ENCODE results near the gene MAPK14.

Gene MAPK14

GRCh38 chr6:36132246-36132895 is 104.8 kb downstream of the MAPK14 start:
- no peak for DNase-seq (ENCODE audit: extremely low read depth in 1 of 2, low read depth in 1 of 2)

DNA sequence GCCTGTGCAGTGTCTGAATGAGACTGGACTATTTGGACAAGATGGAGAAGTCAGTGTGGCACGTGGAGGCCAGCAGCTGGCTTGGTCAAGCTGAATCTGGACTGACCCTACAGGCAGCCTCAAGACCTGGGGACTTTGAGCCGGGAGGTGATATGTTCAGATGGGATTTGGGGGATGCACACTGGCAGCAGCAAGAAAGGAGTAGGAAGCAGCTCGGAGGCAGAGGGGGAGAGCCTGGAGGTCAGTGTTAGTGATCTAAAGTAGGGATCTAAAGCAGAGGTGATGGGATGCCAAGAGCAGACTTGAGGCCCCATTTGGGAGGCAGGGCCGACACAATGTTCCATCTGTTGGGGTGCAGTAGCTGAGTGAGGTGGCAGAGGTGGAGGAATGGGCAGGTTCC is 105.5 kb downstream of the MAPK14 start:
- no peak for DNase-seq (ENCODE audit: extremely low read depth in 1 of 2, low read depth in 1 of 2)

DNA sequence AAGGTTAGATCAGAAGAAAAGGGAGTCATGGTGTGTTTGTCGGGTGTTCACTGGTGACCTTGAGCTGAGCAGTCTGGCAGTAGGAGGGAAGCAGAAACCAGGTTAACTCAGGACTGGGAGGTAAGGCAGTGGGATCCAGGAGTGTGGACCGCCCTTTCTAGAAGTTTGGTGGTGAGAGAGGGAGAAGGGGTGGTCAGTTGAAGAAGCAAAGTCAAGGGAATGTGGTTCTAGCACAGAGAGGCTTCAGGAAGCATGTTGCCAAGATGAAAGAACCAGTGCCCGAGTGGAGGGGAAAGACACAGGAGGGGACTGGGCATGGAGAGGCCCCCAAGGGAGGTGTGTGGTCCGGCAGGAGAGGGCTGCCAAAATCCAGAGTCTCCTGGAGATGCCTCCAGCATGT is 106.3 kb downstream of the MAPK14 start:
- no peak for DNase-seq (ENCODE audit: extremely low read depth in 1 of 2, low read depth in 1 of 2)

GRCh38 chr6:36135053-36135731 is 107.6 kb downstream of the MAPK14 start:
- DNase-seq (ENCODE audit: extremely low read depth in 1 of 2, low read depth in 1 of 2): no peak

DNA sequence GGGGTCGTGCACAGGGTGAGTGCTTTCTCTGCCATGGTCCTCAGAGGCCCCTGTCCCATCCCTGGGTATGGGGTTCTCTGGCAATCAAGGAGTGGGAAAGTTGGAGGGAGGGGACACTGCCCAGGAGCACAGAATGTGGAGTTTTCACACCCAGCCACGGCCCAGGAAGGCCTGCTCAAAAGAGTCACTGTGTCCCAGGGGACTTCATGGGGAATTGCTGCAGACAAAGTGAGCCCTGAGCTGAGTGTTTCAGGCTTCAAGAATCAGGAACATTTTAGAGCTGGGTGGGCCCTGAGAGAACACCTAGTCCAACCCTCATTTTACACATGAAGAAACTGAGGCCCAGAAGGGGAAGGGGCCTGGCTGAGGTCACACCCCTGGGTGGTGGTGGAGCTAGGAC is 108.4 kb downstream of the MAPK14 start:
- no peak for DNase-seq (ENCODE audit: extremely low read depth in 1 of 2, low read depth in 1 of 2)

DNA sequence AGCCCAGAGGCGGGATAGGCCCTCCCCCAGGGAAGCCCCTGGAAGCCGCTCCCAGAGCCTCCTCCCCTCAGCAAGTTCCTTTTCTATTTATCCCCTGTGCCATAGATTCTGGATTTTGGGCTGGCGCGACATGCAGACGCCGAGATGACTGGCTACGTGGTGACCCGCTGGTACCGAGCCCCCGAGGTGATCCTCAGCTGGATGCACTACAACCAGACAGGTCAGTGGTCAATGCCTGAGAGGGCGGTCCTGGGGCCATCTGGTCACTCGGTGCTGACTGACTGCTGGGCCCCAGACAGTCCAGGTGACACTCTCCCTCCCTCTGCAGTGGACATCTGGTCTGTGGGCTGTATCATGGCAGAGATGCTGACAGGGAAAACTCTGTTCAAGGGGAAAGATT is 108.9 kb downstream of the MAPK14 start:
- DNase-seq (ENCODE audit: extremely low read depth in 1 of 2, low read depth in 1 of 2): no peak

DNA sequence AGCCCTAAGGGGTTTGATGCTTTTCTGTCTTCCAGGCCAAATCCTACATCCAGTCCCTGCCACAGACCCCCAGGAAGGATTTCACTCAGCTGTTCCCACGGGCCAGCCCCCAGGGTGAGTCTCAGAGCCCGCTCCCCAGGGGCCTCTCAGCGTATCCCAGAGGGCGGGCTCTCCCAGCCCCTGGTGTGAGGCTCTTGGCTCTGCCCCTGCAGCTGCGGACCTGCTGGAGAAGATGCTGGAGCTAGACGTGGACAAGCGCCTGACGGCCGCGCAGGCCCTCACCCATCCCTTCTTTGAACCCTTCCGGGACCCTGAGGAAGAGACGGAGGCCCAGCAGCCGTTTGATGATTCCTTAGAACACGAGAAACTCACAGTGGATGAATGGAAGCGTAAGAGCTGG is 111.1 kb downstream of the MAPK14 start:
- no peak for DNase-seq (ENCODE audit: extremely low read depth in 1 of 2, low read depth in 1 of 2)

GRCh38 chr6:36139431-36139830 is 111.8 kb downstream of the MAPK14 start:
- no peak for DNase-seq (ENCODE audit: extremely low read depth in 1 of 2, low read depth in 1 of 2)

DNA sequence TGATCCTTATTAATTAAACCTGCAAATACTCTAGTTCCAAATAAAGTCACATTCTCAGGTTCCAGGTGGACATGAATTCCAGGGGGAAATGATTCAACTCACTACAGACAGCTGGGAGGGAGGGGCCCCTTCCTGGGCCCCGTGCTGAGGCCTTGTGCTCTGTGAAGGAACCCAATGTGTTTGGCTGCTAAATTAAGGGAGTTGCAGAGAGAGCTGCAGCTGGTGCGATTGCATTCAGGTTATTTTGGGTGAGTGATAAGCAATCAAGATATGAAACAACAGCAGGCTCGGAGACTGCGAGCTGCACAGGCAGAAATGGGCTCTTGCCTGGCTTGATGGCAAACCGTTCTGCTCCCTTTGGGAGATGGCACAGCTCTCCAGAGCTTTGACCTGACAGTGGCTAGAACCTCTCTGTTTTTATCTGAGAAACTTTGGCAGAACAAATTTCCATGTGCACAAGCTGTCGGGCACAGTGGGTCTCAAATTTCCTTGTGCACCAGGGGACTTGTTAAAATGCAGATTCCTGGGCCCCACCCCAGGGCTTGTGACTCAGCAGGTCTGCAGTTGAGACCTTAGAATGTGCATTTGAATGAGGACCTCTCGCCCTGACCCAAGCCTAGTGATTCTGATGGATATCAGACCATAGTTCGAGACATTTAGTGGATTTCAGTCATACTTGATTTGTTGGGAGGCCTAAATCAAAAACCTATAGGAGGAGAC is 112.5 kb downstream of the MAPK14 start:
- no peak for DNase-seq (ENCODE audit: extremely low read depth in 1 of 2, low read depth in 1 of 2)

DNA sequence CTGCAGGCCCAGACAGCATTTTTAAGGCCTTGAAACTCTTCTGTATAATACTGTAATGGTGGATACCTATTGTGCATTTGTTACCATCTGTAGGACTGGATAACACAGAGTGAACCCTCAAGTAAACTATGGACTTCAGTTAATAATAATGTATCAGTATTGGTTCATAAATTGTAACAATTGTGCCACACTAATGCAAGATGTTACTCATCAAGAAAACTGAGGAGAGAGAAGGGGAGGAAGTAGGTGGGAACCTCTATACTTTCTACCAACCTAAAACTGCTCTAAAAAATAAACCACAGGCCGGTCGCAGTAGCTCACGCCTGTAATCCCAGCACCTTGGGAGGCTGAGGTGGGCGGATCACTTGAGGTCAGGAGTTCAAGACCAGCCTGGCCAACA is 113.5 kb downstream of the MAPK14 start:
- DNase-seq (ENCODE audit: extremely low read depth in 1 of 2, low read depth in 1 of 2): no peak

GRCh38 chr6:36141961-36142360 is 114.4 kb downstream of the MAPK14 start:
- no peak for DNase-seq (ENCODE audit: extremely low read depth in 1 of 2, low read depth in 1 of 2)

- no peak for DNase-seq (ENCODE audit: extremely low read depth in 1 of 2, low read depth in 1 of 2)
Observed at GRCh38 chr6:36142971-36143838, 115.6 kb downstream of the MAPK14 start.

GRCh38 chr6:36145495-36145894 is 117.9 kb downstream of the MAPK14 start:
- no peak for DNase-seq (ENCODE audit: extremely low read depth in 1 of 2, low read depth in 1 of 2)

DNA sequence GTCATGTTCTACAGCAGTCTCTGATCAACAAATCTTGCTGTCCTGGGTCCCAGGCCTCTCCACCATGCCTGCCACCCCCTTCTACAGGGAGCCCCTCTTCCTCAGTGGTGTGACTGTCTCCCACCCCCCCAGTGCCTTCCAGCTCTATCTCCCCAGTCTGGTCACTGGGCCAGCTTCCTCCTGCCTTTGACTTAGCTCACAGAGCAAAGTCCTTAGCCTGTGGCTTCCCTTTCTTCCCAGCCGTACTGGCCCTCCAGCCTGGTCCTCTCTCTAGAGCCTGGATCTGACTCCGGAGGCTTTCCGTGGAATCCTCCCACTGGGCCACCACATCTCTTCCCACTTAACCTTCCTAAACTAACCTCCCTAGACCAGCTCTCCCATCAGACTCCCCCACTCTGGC is 119.7 kb downstream of the MAPK14 start:
- DNase-seq (ENCODE audit: extremely low read depth in 1 of 2, low read depth in 1 of 2): no peak

DNA sequence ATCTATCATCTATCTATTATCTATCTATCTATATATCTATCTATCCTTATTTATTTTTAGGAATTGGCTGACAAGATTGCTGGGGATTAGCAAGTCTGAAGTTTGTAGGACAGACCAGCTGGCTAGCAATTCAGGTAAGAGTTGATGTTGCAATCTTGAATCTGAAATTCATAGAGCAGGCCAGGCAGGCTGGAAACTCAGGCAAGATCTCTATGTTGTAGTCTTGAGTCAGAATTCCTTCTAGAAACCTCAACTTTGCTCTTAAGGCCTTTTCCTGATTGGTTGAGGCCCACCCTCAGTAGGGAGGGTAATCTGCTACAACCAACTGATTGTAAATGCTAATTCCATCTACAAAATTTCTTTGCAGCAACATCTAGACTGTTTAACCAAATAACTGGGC is 121.9 kb downstream of the MAPK14 start:
- no peak for DNase-seq (ENCODE audit: extremely low read depth in 1 of 2, low read depth in 1 of 2)

- DNase-seq (ENCODE audit: extremely low read depth in 1 of 2, low read depth in 1 of 2): no peak
Observed at GRCh38 chr6:36150283-36150682, 122.7 kb downstream of the MAPK14 start.

GRCh38 chr6:36154286-36154685 is 126.7 kb downstream of the MAPK14 start:
- no peak for DNase-seq (ENCODE audit: extremely low read depth in 1 of 2, low read depth in 1 of 2)

- no peak for DNase-seq (ENCODE audit: extremely low read depth in 1 of 2, low read depth in 1 of 2)
Observed at GRCh38 chr6:36155662-36156061, 128.1 kb downstream of the MAPK14 start.

- no peak for DNase-seq (ENCODE audit: extremely low read depth in 1 of 2, low read depth in 1 of 2)
Observed at GRCh38 chr6:36160147-36160760, 132.6 kb downstream of the MAPK14 start.
